Loucy (cell line): Measurements from ENCODE around the gene NPTXR.

Source experiments
- H2AFZ ChIP-seq: fragments of 200-600 bp; sonication (generic); 2 replicates; pipeline ENCODE4 v1.6.0; 2016; ENCODE audit warnings: antibody characterized with exemption, mild to moderate bottlenecking, low read length, moderate library complexity
- H3F3A ChIP-seq: fragments of 200-600 bp; 2 replicates; pipeline ENCODE4 v1.6.0; 2016; ENCODE audit warnings: antibody characterized with exemption, low read depth, mild to moderate bottlenecking
- H3K27me3 ChIP-seq: fragments of 200-600 bp; sonication (generic); 2 replicates; pipeline ENCODE4 v1.6.1; 2014; ENCODE audit warnings: low read length, mild to moderate bottlenecking; ENCODE audit not compliant: insufficient read depth, poor library complexity, severe bottlenecking
- H3K36me3 ChIP-seq: fragments of 200-600 bp; sonication (generic); 2 replicates; pipeline ENCODE4 v1.6.1; 2016; ENCODE audit warnings: low read length; ENCODE audit not compliant: insufficient read depth
- H3K4me1 ChIP-seq: fragments of 200-600 bp; sonication (generic); 2 replicates; pipeline ENCODE4 v1.5.1; 2014; ENCODE audit warnings: low read length, mild to moderate bottlenecking; ENCODE audit not compliant: insufficient read depth, poor library complexity, severe bottlenecking
- H3K4me2 ChIP-seq: fragments of 200-600 bp; sonication (generic); 2 replicates; pipeline ENCODE4 v1.6.0; 2014; ENCODE audit warnings: antibody characterized with exemption, low read length, low read depth, mild to moderate bottlenecking; ENCODE audit not compliant: poor library complexity, severe bottlenecking
- H3K4me3 ChIP-seq: fragments of 200-600 bp; sonication (generic); 2 replicates; pipeline ENCODE4 v1.5.1; 2014; ENCODE audit warnings: low read length, mild to moderate bottlenecking, mixed read lengths; ENCODE audit not compliant: poor library complexity, severe bottlenecking
- H3K79me2 ChIP-seq: fragments of 200-600 bp; sonication (generic); 2 replicates; pipeline ENCODE4 v1.6.1; 2014; ENCODE audit warnings: low read length; ENCODE audit not compliant: insufficient read depth
- H3K9ac ChIP-seq: fragments of 200-600 bp; sonication (generic); 2 replicates; pipeline ENCODE4 v1.6.0; 2014; ENCODE audit warnings: mild to moderate bottlenecking, low read depth, low read length, moderate library complexity; ENCODE audit not compliant: poor library complexity, severe bottlenecking
- H3K9me2 ChIP-seq: fragments of 200-600 bp; sonication (generic); replicated peaks from 2 replicates; pipeline ENCODE4 v1.6.1; 2016; ENCODE audit warnings: low read depth, low read length, mixed read lengths
- H3K9me3 ChIP-seq: fragments of 200-600 bp; sonication (generic); 2 replicates; pipeline ENCODE4 v1.6.1; 2014; ENCODE audit warnings: mild to moderate bottlenecking, antibody characterized with exemption, low read length, low read depth; ENCODE audit not compliant: insufficient read depth
- H4K20me1 ChIP-seq: fragments of 200-600 bp; sonication (generic); 2 replicates; pipeline ENCODE4 v1.6.0; 2014; ENCODE audit warnings: antibody characterized with exemption, low read length, mild to moderate bottlenecking; ENCODE audit not compliant: insufficient read depth, poor library complexity, severe bottlenecking
- CTCF ChIP-seq: fragments of 200-600 bp; sonication (generic); conservative IDR thresholded peaks from 2 replicates; pipeline ENCODE4 v1.5.1; 2014; ENCODE audit warnings: mild to moderate bottlenecking, antibody characterized with exemption, low read length
- EZH2phosphoT487 ChIP-seq: fragments of 200-600 bp; IDR thresholded peaks from 2 replicates; pipeline ENCODE4 v1.6.1; 2018; ENCODE audit warnings: antibody characterized with exemption, mild to moderate bottlenecking, moderate library complexity, borderline replicate concordance

The NPTXR gene

DNA sequence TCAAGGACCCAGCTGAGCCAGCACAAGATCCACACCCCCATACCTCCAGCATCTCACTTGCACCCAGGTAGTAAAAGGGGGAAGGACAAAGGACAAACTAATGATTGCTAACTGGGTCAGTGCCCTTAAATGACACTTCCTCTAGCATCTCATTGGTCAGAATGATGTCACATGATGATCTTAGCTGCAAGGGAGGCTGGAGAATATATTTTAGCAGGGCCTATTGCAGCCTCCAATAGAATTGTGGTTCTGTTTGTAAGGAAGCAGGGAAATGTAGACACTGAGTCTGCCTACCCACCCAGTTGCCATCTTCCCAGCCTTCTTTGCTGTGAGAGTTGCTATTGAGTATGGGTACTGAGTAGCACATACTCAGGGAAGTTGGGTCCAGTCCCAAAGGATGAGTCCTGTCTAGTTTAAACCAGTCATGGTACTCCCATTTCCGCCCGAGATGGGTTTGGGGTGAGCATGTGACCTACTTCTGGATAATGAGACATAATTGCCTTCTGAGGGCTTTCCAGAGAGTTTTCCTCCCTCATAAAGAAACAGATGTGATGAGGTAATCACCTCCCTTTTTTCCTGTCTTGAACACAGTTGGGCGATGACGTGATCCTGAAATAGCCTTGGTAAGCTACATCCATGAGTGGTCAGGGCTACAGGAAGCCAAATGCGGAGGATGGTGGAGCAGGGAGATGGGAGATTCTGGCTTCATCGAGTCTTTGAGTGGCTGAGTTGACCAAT, 44.4 kb downstream of the NPTXR start:
- Histone ChIP-seq H3F3A (no peaks in the 10 kb centered on the region), H3K9ac (no peak overlapping the region), H3K4me1 (peaks cover 3% of the 10 kb centered on the region), H4K20me1 (no peaks in the 10 kb centered on the region), H3K36me3 (no peaks in the 10 kb centered on the region), H3K9me3 (no peaks in the 10 kb centered on the region), H3K27me3 (peaks cover 7% of the 10 kb centered on the region), H3K4me2 (no peak overlapping the region), H3K4me3 (no peak overlapping the region), H3K9me2 (no peaks in the 10 kb centered on the region), H2AFZ (no peak overlapping the region), H3K79me2 (no peaks in the 10 kb centered on the region)
- TF ChIP-seq EZH2phosphoT487 (no peak), CTCF (no peak)

DNA sequence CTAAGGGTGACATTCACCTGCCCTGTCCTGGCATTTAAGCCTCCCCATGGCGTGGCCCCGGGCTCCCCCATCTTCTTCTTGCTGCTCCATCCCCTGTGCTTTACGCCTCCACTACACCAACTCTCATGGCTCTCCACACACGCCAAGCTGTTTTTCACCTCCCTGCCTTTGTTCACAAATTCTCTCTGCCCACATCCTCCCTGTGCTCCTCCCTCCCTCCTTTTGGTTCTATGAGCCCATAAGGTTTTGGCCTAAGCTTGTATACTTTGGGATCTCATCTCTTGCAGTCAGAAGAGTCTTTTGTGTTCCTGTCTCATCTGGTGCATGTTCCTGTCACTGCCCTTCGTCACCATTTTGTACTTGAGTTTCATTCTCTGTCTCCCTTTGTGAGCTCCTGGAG, 45.3 kb downstream of the NPTXR start:
- H3K9ac ChIP-seq: no peak overlapping the region
- TF ChIP-seq EZH2phosphoT487 (no peak), CTCF (no peak)
- no peak overlapping the region for H2AFZ ChIP-seq
- H3K9me3 ChIP-seq: no peaks in the 10 kb centered on the region
- H3K4me2 ChIP-seq: no peak overlapping the region
- H3K4me3 ChIP-seq: no peak overlapping the region
- no peaks in the 10 kb centered on the region for H3K36me3 ChIP-seq
- peaks cover 7% of the 10 kb centered on the region for H3K27me3 ChIP-seq
- H3F3A ChIP-seq: no peaks in the 10 kb centered on the region
- no peaks in the 10 kb centered on the region for H3K9me2 ChIP-seq
- peaks cover 6% of the 10 kb centered on the region for H3K4me1 ChIP-seq
- no peaks in the 10 kb centered on the region for H4K20me1 ChIP-seq
- no peaks in the 10 kb centered on the region for H3K79me2 ChIP-seq

DNA sequence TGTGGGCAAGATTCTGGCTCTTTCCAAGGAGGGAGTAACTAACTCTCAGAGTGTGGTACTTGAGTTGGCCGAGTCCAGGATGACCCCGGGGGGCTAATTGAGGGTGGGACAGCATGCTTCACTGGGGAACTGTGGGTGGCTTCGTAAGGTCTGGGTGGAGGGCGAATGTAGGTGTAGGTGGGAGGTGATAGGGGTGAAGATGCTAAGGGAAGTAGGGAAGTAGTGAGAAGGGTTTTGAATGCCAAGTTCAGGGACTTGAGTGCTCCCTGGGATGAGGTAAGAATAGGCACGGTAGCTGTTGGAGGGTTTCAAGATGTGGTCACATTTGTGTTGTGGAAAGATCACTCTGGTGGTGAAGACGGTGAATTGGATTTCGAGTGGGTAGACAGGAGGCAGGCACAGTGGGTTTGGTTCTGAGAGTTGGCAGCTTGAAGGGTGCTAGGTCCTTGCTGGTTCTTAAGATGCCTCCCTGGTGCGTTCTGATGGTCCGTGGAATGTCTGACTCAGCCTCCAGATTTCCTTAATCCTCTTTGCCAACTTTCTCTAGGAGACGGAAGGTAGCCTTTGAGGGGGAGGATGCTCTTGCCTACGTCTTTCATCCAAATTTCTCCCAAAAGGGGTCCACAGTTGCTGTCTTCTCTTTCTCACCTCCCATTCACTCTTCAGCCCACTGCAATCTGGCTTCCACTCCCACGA, 47.4 kb downstream of the NPTXR start:
- no peaks in the 10 kb centered on the region for H3K36me3 ChIP-seq
- H3K9me3 ChIP-seq: no peaks in the 10 kb centered on the region
- no peaks in the 10 kb centered on the region for H3K9me2 ChIP-seq
- H3F3A ChIP-seq: no peaks in the 10 kb centered on the region
- no peaks in the 10 kb centered on the region for H4K20me1 ChIP-seq
- no peak overlapping the region for H3K9ac ChIP-seq
- H3K79me2 ChIP-seq: no peaks in the 10 kb centered on the region
- peaks cover 12% of the 10 kb centered on the region for H3K4me1 ChIP-seq
- H2AFZ ChIP-seq: no peak overlapping the region
- H3K27me3 ChIP-seq: peaks cover 7% of the 10 kb centered on the region
- TF ChIP-seq CTCF: no peak
- no peak for TF ChIP-seq EZH2phosphoT487
- no peak overlapping the region for H3K4me2 ChIP-seq
- no peak overlapping the region for H3K4me3 ChIP-seq
